Cardiac fibroblast (primary cell): ENCODE measurements around the gene FGG.

Experiments used
- DNase-seq, 2 donors: peaks; one replicate each; pipeline versions ENCODE4 v3.0.0 to v3.0.0-alpha.2; 2010; ENCODE audit warnings: low read depth in 2 of 2
- H3K4me3 ChIP-seq, 2 donors: replicated peaks in 1 of 2; 1 replicate in 1 of 2; 2 replicates in 1 of 2; pipeline ENCODE4 v1.5.1; 2011; ENCODE audit warnings: low read depth in 2 of 2, low read length in 2 of 2, mild to moderate bottlenecking in 2 of 2, moderate library complexity in 1 of 2
- TF ChIP-seq, protein P1 (sequence below): IDR thresholded peaks from one replicate; pipeline ENCODE4 v1.5.1; 2011; ENCODE audit warnings: low read depth, mild to moderate bottlenecking, low read length, inconsistent platforms

Gene FGG

DNA sequence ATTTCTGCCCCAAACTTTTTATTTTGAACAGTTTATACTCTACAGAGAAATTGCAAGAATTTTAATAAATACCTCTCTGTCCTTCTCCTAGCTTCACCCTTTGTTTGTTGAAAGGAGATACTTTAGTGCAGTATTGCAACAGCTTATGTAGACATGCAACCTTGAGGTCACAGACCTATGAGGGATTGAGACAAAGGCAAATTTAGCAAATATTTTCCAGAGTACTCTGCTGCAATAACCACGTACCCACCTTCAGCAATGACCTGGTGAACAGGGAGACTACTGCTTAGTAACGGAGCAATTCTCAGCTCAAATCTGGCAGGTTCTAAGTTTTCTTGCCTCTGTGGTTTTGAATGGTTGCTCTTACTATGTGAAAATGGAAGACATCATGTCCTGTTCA, 35.1 kb downstream of the FGG start:
- no peak overlapping the region for H3K4me3 ChIP-seq
- no peak for DNase-seq
- TF ChIP-seq, protein P1, sequence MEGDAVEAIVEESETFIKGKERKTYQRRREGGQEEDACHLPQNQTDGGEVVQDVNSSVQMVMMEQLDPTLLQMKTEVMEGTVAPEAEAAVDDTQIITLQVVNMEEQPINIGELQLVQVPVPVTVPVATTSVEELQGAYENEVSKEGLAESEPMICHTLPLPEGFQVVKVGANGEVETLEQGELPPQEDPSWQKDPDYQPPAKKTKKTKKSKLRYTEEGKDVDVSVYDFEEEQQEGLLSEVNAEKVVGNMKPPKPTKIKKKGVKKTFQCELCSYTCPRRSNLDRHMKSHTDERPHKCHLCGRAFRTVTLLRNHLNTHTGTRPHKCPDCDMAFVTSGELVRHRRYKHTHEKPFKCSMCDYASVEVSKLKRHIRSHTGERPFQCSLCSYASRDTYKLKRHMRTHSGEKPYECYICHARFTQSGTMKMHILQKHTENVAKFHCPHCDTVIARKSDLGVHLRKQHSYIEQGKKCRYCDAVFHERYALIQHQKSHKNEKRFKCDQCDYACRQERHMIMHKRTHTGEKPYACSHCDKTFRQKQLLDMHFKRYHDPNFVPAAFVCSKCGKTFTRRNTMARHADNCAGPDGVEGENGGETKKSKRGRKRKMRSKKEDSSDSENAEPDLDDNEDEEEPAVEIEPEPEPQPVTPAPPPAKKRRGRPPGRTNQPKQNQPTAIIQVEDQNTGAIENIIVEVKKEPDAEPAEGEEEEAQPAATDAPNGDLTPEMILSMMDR: no peak

DNA sequence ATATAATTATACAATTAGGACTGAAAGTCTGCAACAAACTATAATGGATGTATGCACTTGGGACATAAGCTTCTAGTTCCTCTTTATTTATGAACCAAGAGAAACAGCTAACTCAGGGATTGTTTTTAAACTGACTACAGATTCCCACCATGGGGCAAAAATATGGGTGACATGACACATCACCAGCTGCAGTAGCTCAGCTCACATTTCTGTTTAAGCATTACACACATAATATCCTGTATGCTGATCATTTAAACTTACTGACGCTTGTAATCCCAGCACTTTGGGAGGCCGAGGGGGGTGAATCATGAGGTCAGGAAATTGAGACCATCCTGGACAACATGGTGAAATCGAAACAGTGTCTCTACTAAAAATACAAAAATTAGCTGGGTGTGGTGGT, 38.1 kb downstream of the FGG start:
- TF ChIP-seq, protein P1: no peak
- DNase-seq: peak in 1 of 2 donors; percentile 47
- no peak overlapping the region for H3K4me3 ChIP-seq

DNA sequence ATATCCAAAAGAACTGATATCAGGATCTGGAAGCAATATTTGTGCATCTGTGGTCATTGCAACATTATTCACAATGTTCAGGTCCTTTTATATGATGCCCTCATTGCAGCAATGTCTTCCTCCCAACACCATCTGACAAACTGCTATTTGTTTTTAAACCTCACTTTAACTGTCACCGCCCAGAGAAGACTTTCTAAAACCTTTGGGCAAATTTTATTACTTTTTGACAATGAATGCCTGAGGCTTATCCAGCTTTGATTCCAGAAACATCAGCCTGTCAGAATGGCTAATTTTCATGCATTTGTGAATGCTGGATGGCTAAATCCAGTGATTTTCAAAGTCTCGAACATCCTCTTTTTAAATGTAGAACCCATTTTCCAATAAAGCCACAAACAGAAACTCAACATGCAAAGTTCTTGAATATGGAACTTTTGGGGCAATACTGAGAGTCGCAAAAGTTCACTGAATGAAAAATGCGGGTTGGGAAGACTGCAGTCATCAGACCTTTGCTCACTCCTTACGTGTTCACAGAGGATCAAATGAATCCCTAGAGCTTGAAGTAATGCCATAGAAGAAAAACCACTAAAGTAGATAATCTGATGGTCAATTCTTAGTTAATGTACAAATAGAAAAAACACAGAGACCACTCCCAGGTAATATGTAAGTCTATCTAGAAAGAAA, 39.1 kb downstream of the FGG start:
- DNase-seq: no peak
- TF ChIP-seq, protein P1: no peak
- H3K4me3 ChIP-seq: no peak overlapping the region

DNA sequence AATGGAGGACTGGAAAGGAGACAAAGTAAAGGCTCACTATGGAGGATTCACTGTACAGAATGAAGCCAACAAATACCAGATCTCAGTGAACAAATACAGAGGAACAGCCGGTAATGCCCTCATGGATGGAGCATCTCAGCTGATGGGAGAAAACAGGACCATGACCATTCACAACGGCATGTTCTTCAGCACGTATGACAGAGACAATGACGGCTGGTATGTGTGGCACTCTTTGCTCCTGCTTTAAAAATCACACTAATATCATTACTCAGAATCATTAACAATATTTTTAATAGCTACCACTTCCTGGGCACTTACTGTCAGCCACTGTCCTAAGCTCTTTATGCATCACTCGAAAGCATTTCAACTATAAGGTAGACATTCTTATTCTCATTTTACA, 42.9 kb downstream of the FGG start:
- TF ChIP-seq, protein P1: no peak
- no peak for DNase-seq
- no peak overlapping the region for H3K4me3 ChIP-seq

DNA sequence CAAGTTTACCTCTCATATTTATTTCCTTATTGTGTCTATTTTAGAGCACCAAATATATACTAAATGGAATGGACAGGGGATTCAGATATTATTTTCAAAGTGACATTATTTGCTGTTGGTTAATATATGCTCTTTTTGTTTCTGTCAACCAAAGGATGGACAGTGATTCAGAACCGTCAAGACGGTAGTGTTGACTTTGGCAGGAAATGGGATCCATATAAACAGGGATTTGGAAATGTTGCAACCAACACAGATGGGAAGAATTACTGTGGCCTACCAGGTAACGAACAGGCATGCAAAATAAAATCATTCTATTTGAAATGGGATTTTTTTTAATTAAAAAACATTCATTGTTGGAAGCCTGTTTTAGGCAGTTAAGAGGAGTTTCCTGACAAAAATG, 43.4 kb downstream of the FGG start:
- no peak overlapping the region for H3K4me3 ChIP-seq
- TF ChIP-seq, protein P1: no peak
- peak in 1 of 2 donors; percentile 44 for DNase-seq

DNA sequence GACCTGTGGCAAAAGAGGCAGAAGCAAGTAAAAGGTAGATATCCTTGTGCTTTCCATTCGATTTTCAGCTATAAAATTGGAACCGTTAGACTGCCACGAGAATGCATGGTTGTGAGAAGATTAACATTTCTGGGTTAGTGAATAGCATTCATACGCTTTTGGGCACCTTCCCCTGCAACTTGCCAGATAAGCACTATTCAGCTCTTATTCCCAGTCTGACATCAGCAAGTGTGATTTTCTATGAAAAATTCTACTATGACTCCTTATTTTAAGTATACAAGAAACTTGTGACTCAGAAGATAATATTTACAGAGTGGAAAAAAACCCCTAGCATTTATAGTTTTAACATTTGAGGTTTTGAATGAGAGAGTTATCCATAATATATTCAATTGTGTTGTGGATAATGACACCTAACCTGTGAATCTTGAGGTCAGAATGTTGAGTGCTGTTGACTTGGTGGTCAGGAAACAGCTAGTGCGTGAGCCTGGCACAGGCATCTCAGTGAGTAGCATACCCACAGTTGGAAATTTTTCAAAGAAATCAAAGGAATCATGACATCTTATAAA, 45.7 kb downstream of the FGG start:
- TF ChIP-seq, protein P1: no peak
- no peak overlapping the region for H3K4me3 ChIP-seq
- peak in 1 of 2 donors; percentile 64 for DNase-seq
